ENCODE measurements around the gene GNAQ. TPM values are rescaled to one million over a fixed set of nuclear protein-coding genes. Genes with fewer than 3 reads are reported as not detected.

The GNAQ gene
- total and polyA plus RNA-seq, 4 donors: 24.6 to 86.2 (median 51.4) TPM

DNA sequence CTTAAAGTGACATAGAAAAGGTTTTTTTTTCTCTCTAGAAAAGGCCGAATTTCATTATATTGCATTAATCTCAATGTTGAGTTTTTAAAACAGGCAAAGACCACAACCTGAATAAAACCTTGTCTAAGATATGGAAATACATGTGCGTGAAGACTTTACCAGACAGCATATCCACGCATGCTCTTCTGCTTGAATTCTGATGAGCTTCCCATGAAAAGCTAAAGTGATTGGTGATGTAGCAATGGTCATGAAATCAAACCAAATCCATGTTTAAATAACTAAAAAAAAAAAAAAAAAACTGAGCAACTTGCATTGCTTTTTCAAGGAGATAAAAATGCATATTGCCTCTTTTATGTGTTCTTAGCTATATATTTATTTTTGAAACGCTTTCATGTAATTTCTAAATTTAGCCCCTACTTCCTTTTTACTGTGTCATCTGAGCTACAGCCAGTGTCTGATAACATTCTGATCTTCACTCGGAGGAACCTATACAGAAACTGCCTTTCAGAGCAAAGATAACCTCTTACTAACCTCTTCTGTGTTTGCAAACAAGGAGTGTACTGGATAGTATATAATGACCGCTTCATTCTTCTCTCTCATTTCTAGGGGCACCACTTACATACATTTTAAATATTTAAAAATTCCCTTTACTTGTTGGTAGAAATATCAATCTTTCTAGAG is 204.4 kb downstream of the GNAQ start:
- no peak overlapping the region for H3K27ac ChIP-seq (ENCODE audit: low read depth in 1 of 2, low read length in 1 of 2)
- H3K9me3 ChIP-seq (ENCODE audit: control insufficient read depth in 4 of 4, insufficient read depth in 3 of 4, low read length in 3 of 4): no peaks in the 10 kb centered on the region
- no peak overlapping the region for H3K4me3 ChIP-seq
- WGBS, 2 donors: 60 to 64% methylated on average over 6 of the region's 6 CpGs
- H3K36me3 ChIP-seq (ENCODE audit: control insufficient read depth in 4 of 4, insufficient read depth in 4 of 4, low read length in 4 of 4): no peaks in the 10 kb centered on the region
- no peak for DNase-seq
- H3K27me3 ChIP-seq (ENCODE audit: control insufficient read depth in 3 of 3, insufficient read depth in 3 of 3, low read length in 2 of 3): no peaks in the 10 kb centered on the region
- TF ChIP-seq, protein P1, sequence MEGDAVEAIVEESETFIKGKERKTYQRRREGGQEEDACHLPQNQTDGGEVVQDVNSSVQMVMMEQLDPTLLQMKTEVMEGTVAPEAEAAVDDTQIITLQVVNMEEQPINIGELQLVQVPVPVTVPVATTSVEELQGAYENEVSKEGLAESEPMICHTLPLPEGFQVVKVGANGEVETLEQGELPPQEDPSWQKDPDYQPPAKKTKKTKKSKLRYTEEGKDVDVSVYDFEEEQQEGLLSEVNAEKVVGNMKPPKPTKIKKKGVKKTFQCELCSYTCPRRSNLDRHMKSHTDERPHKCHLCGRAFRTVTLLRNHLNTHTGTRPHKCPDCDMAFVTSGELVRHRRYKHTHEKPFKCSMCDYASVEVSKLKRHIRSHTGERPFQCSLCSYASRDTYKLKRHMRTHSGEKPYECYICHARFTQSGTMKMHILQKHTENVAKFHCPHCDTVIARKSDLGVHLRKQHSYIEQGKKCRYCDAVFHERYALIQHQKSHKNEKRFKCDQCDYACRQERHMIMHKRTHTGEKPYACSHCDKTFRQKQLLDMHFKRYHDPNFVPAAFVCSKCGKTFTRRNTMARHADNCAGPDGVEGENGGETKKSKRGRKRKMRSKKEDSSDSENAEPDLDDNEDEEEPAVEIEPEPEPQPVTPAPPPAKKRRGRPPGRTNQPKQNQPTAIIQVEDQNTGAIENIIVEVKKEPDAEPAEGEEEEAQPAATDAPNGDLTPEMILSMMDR (IDR thresholded peaks at IDR 0.05; ENCODE audit: control extremely low read depth, extremely low read depth): no peak
- ATAC-seq (ENCODE audit: insufficient read depth, low FRiP score): no peak
- no peak overlapping the region for H3K9ac ChIP-seq (ENCODE audit: insufficient read depth in 1 of 2, low read length in 2 of 2)
- H3K4me1 ChIP-seq (ENCODE audit: control insufficient read depth in 5 of 5, insufficient read depth in 5 of 5, low read length in 5 of 5): peaks cover 0 to 11% (median under 1%) of the 10 kb centered on the region in 5 donors

DNA sequence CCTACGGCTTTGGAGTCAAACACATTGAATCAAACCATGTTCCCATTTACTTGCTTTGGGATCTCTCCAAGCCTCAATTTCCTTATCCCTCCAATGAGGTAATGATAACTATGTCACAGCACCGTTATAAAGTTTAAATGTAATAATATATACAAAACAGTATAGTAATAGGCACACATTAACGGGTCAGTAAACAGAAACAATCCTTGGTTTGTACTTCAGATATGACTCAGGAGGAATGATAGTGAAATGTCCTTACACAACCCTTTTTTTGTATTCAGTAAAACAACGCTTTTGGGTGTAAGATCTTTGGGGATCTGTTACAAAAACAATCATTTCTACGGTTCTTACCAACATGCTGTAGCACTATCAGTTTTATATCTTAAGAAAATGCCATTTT is 205.0 kb downstream of the GNAQ start:
- TF ChIP-seq, protein P1 (IDR thresholded peaks at IDR 0.05; ENCODE audit: control extremely low read depth, extremely low read depth): no peak
- ATAC-seq (ENCODE audit: insufficient read depth, low FRiP score) (no peak), DNase-seq (no peak)
- no peak overlapping the region for H3K27ac ChIP-seq (ENCODE audit: low read depth in 1 of 2, low read length in 1 of 2)
- no peak overlapping the region for H3K4me3 ChIP-seq
- H3K9ac ChIP-seq (ENCODE audit: insufficient read depth in 1 of 2, low read length in 2 of 2): no peak overlapping the region
- H3K4me1 ChIP-seq (ENCODE audit: control insufficient read depth in 5 of 5, insufficient read depth in 5 of 5, low read length in 5 of 5): peaks cover 0 to 11% (median 0%) of the 10 kb centered on the region in 5 donors
- WGBS, 2 donors: 79 to 81% methylated on average over 5 of the region's 5 CpGs
- no peaks in the 10 kb centered on the region for H3K9me3 ChIP-seq (ENCODE audit: control insufficient read depth in 4 of 4, insufficient read depth in 3 of 4, low read length in 3 of 4)
- no peaks in the 10 kb centered on the region for H3K27me3 ChIP-seq (ENCODE audit: control insufficient read depth in 3 of 3, insufficient read depth in 3 of 3, low read length in 2 of 3)
- H3K36me3 ChIP-seq (ENCODE audit: control insufficient read depth in 4 of 4, insufficient read depth in 4 of 4, low read length in 4 of 4): no peaks in the 10 kb centered on the region

DNA sequence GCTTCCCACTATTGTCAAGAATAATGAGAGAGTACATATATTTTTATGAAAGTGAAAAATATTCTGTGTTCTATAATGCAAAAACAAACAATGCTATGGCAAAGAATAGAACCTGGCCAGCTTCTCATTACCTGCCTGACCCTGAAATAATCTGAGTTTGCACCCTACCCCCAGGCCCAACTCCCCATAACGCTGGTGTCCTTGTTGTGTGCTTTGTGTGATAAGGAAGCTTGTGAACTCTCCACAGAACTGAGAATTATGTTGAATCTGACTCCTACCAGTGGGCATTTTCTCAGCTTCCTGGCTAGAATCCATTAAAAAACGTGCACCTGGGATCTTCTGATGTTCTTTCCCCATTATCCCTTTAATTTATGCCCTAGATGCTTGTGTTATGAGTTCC is 205.5 kb downstream of the GNAQ start:
- 72 to 85% methylated on average over 2 of the region's 2 CpGs for WGBS, 2 donors
- Histone ChIP-seq H3K36me3 (ENCODE audit: control insufficient read depth in 4 of 4, insufficient read depth in 4 of 4, low read length in 4 of 4) (no peaks in the 10 kb centered on the region), H3K4me1 (ENCODE audit: control insufficient read depth in 5 of 5, insufficient read depth in 5 of 5, low read length in 5 of 5) (peaks cover 0 to 11% (median 0%) of the 10 kb centered on the region in 5 donors), H3K9ac (ENCODE audit: insufficient read depth in 1 of 2, low read length in 2 of 2) (no peak overlapping the region), H3K27ac (ENCODE audit: low read depth in 1 of 2, low read length in 1 of 2) (no peak overlapping the region), H3K4me3 (no peak overlapping the region), H3K27me3 (ENCODE audit: control insufficient read depth in 3 of 3, insufficient read depth in 3 of 3, low read length in 2 of 3) (no peaks in the 10 kb centered on the region), H3K9me3 (ENCODE audit: control insufficient read depth in 4 of 4, insufficient read depth in 3 of 4, low read length in 3 of 4) (no peaks in the 10 kb centered on the region)
- no peak for DNase-seq
- TF ChIP-seq, protein P1 (IDR thresholded peaks at IDR 0.05; ENCODE audit: control extremely low read depth, extremely low read depth): no peak
- ATAC-seq (ENCODE audit: insufficient read depth, low FRiP score): no peak

DNA sequence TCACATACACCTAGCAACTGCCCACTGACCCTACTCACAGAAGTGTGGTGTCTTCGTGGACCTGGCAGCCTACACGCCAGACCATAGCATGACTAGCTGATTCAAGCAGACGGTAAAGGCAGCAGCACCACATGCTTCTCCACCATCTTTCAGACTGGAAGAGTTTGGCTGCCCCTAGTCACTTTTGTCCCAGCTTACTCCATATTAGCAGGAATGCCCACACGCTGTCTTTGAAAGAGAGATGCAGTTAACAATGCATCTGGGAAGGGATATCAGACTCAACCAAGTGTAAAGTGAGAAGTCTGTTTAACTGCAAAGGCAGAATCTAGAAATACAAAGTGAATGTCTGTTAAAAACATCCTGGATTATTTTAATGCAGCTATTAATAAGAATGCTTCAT is 206.2 kb downstream of the GNAQ start:
- DNase-seq: no peak
- no peaks in the 10 kb centered on the region for H3K27me3 ChIP-seq (ENCODE audit: control insufficient read depth in 3 of 3, insufficient read depth in 3 of 3, low read length in 2 of 3)
- H3K36me3 ChIP-seq (ENCODE audit: control insufficient read depth in 4 of 4, insufficient read depth in 4 of 4, low read length in 4 of 4): no peaks in the 10 kb centered on the region
- H3K9me3 ChIP-seq (ENCODE audit: control insufficient read depth in 4 of 4, insufficient read depth in 3 of 4, low read length in 3 of 4): no peaks in the 10 kb centered on the region
- no peak overlapping the region for H3K27ac ChIP-seq (ENCODE audit: low read depth in 1 of 2, low read length in 1 of 2)
- TF ChIP-seq, protein P1 (IDR thresholded peaks at IDR 0.05; ENCODE audit: control extremely low read depth, extremely low read depth): no peak
- H3K4me1 ChIP-seq (ENCODE audit: control insufficient read depth in 5 of 5, insufficient read depth in 5 of 5, low read length in 5 of 5): peaks cover 0 to 7% (median 0%) of the 10 kb centered on the region in 5 donors
- 95 to 97% methylated on average over 4 of the region's 4 CpGs for WGBS, 2 donors
- ATAC-seq (ENCODE audit: insufficient read depth, low FRiP score): no peak
- H3K4me3 ChIP-seq: no peak overlapping the region
- no peak overlapping the region for H3K9ac ChIP-seq (ENCODE audit: insufficient read depth in 1 of 2, low read length in 2 of 2)
